ENCODE results near the gene FLNA. TPM values are rescaled to one million over a fixed set of nuclear protein-coding genes. Genes with fewer than 3 reads are reported as not detected.

The FLNA gene
- total and polyA plus RNA-seq, 10 donors = 259 to 1,447 (median 600) TPM

DNA sequence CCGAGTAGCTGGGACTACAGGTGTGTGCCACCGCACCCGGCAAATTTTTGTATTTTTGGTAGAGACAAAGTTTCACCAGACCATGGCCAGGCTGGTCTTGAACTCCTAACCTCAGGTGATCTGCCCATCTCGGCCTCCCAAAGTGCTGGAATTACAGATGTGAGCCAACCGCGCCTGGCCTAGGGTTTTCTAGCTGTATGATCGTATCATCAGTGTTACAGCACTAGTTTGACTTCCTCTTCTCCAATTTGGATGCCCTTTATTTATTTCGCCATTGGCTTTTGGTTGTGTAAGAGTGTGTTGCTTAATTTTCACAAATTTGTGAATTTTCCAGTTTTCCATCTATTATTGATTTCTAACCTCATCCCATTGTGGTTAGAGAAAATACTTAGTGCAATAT is 73.6 kb downstream of the FLNA start:
- intact Hi-C loops (cut with DNase I; ENCODE audit: low total_unique reads) = no loop called here

More for the DNA sequence above, 73.6 kb downstream of the FLNA start:
- WGBS, 5 donors = 64 to 86% (median 85%) methylated on average over 8 of the region's 8 CpGs
- no peaks in the 10 kb centered on the region for H3K27me3 ChIP-seq (replicated peaks in 1 of 7)
- peak; percentile 70 for DNase-seq
- no peaks in the 10 kb centered on the region for H3K9me3 ChIP-seq
- no peak for TF ChIP-seq POLR2AphosphoS5 (IDR thresholded peaks at IDR 0.05)
- TF ChIP-seq POLR2A (IDR thresholded peaks at IDR 0.05) = no peak
- TF ChIP-seq, protein P1, sequence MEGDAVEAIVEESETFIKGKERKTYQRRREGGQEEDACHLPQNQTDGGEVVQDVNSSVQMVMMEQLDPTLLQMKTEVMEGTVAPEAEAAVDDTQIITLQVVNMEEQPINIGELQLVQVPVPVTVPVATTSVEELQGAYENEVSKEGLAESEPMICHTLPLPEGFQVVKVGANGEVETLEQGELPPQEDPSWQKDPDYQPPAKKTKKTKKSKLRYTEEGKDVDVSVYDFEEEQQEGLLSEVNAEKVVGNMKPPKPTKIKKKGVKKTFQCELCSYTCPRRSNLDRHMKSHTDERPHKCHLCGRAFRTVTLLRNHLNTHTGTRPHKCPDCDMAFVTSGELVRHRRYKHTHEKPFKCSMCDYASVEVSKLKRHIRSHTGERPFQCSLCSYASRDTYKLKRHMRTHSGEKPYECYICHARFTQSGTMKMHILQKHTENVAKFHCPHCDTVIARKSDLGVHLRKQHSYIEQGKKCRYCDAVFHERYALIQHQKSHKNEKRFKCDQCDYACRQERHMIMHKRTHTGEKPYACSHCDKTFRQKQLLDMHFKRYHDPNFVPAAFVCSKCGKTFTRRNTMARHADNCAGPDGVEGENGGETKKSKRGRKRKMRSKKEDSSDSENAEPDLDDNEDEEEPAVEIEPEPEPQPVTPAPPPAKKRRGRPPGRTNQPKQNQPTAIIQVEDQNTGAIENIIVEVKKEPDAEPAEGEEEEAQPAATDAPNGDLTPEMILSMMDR (IDR thresholded peaks at IDR 0.05 in 8 of 11, conservative IDR thresholded peaks at IDR 0.05 in 3 of 11) = no peak
- peaks cover 0 to 28% (median 0%) of the 10 kb centered on the region in 6 donors for H3K4me1 ChIP-seq
- H3K4me3 ChIP-seq = peak overlapping the region in 1 of 8 donors; percentile 23
- H3K36me3 ChIP-seq = no peaks in the 10 kb centered on the region
- peak overlapping the region in 4 of 8 donors; percentile 8 to 80 (median 63) for H3K27ac ChIP-seq

Small RNA genes within 50 kb of the gene (small RNA-seq; reads per million reads assigned to genes)
- gene SNORA70 = 0 reads per million in 4 donors

Other genes starting within 250 kb of the FLNA start
- gene OPN1LW, start 230.4 kb downstream of the FLNA start, total RNA-seq = not detected
- gene OPN1LW, start 230.4 kb downstream of the FLNA start, polyA plus RNA-seq = not detected
- gene OPN1MW, start 192.0 kb downstream of the FLNA start, total RNA-seq = not detected
- gene OPN1MW, start 192.0 kb downstream of the FLNA start, polyA plus RNA-seq = not detected
- gene OPN1MW2, start 154.9 kb downstream of the FLNA start, total RNA-seq = not detected
- not detected for gene OPN1MW2, start 154.9 kb downstream of the FLNA start, polyA plus RNA-seq
- gene OPN1MW3, start 117.1 kb downstream of the FLNA start, total RNA-seq = not detected
- gene OPN1MW3, start 117.1 kb downstream of the FLNA start, polyA plus RNA-seq = not detected
- gene TEX28, start 79.5 kb downstream of the FLNA start, total RNA-seq = not detected
- not detected for gene TEX28, start 79.5 kb downstream of the FLNA start, polyA plus RNA-seq
- 1 to 10 TPM in 3 of 7 donors, under 1 TPM in 3, not detected in 1; 0.42 to 3.7 (median 1.2) TPM for gene TKTL1, start 78.8 kb downstream of the FLNA start, total RNA-seq
- gene TKTL1, start 78.8 kb downstream of the FLNA start, polyA plus RNA-seq = under 1 TPM; 0.13 to 0.57 (median 0.24) TPM
- gene EMD, start 4.7 kb upstream of the FLNA start, total RNA-seq = 10 to 100 TPM; 29.8 to 56.3 (median 49.9) TPM
- 10 to 100 TPM; 77.8 to 83.1 (median 78.9) TPM for gene EMD, start 4.7 kb upstream of the FLNA start, polyA plus RNA-seq
- gene RPL10, start 23.7 kb upstream of the FLNA start, total RNA-seq = 1,000 to 10,000 TPM; 2,711 to 4,089 (median 3,238) TPM
- gene RPL10, start 23.7 kb upstream of the FLNA start, polyA plus RNA-seq = 1,000 to 10,000 TPM; 6,919 to 9,324 (median 8,870) TPM
- 10 to 100 TPM; 25.9 to 54.5 (median 43.5) TPM for gene DNASE1L1, start 34.6 kb upstream of the FLNA start, total RNA-seq
- 10 to 100 TPM; 18.1 to 26.5 (median 22.5) TPM for gene DNASE1L1, start 34.6 kb upstream of the FLNA start, polyA plus RNA-seq
- 100 to 1,000 TPM in 1 of 7 donors, 10 to 100 TPM in 6; 70.1 to 107 (median 76.3) TPM for gene TAFAZZIN, start 36.9 kb upstream of the FLNA start, total RNA-seq
- 100 to 1,000 TPM in 2 of 3 donors, 10 to 100 TPM in 1; 65.7 to 135 (median 115) TPM for gene TAFAZZIN, start 36.9 kb upstream of the FLNA start, polyA plus RNA-seq
- gene ATP6AP1, start 54.0 kb upstream of the FLNA start, total RNA-seq = 100 to 1,000 TPM in 3 of 7 donors, 10 to 100 TPM in 4; 80.3 to 127 (median 99.9) TPM
- gene ATP6AP1, start 54.0 kb upstream of the FLNA start, polyA plus RNA-seq = 10 to 100 TPM; 34.2 to 62.3 (median 44.1) TPM
- 100 to 1,000 TPM in 6 of 7 donors, 10 to 100 TPM in 1; 88.7 to 137 (median 111) TPM for gene GDI1, start 62.5 kb upstream of the FLNA start, total RNA-seq
- 100 to 1,000 TPM in 2 of 3 donors, 10 to 100 TPM in 1; 56.2 to 125 (median 107) TPM for gene GDI1, start 62.5 kb upstream of the FLNA start, polyA plus RNA-seq
- 10 to 100 TPM; 30.3 to 53.9 (median 45.5) TPM for gene FAM50A, start 69.5 kb upstream of the FLNA start, total RNA-seq
- 100 to 1,000 TPM in 1 of 3 donors, 10 to 100 TPM in 2; 65.7 to 123 (median 99.4) TPM for gene FAM50A, start 69.5 kb upstream of the FLNA start, polyA plus RNA-seq
- gene PLXNA3, start 83.6 kb upstream of the FLNA start, total RNA-seq = 10 to 100 TPM in 6 of 7 donors, 1 to 10 TPM in 1; 9.1 to 46.8 (median 27.2) TPM
- gene PLXNA3, start 83.6 kb upstream of the FLNA start, polyA plus RNA-seq = 10 to 100 TPM in 1 of 3 donors, 1 to 10 TPM in 2; 2.5 to 11.6 (median 4.1) TPM
- 10 to 100 TPM; 11.8 to 25.2 (median 16.7) TPM for gene LAGE3, start 104.6 kb upstream of the FLNA start, total RNA-seq
- 10 to 100 TPM; 15.0 to 27.7 (median 27.3) TPM for gene LAGE3, start 104.6 kb upstream of the FLNA start, polyA plus RNA-seq
- 10 to 100 TPM; 18.6 to 36.3 (median 23.1) TPM for gene UBL4A, start 112.0 kb upstream of the FLNA start, total RNA-seq
- gene UBL4A, start 112.0 kb upstream of the FLNA start, polyA plus RNA-seq = 10 to 100 TPM; 13.4 to 27.1 (median 20.6) TPM
- gene SLC10A3, start 116.0 kb upstream of the FLNA start, total RNA-seq = 10 to 100 TPM; 15.9 to 21.8 (median 17.4) TPM
- gene SLC10A3, start 116.0 kb upstream of the FLNA start, polyA plus RNA-seq = 10 to 100 TPM; 11.0 to 17.0 (median 14.1) TPM
- 10 to 100 TPM; 29.1 to 38.1 (median 34.7) TPM for gene FAM3A, start 141.6 kb upstream of the FLNA start, total RNA-seq
- gene FAM3A, start 141.6 kb upstream of the FLNA start, polyA plus RNA-seq = 10 to 100 TPM; 35.2 to 54.5 (median 52.3) TPM
- 10 to 100 TPM; 57.0 to 93.1 (median 70.3) TPM for gene G6PD, start 172.2 kb upstream of the FLNA start, total RNA-seq
- 10 to 100 TPM; 15.5 to 34.2 (median 15.7) TPM for gene G6PD, start 172.2 kb upstream of the FLNA start, polyA plus RNA-seq
- gene IKBKG, start 173.0 kb upstream of the FLNA start, total RNA-seq = 10 to 100 TPM; 18.9 to 66.6 (median 39.1) TPM
- gene IKBKG, start 173.0 kb upstream of the FLNA start, polyA plus RNA-seq = 10 to 100 TPM; 21.5 to 52.8 (median 49.9) TPM
- not detected for gene CTAG1A, start 210.5 kb upstream of the FLNA start, total RNA-seq
- not detected for gene CTAG1A, start 210.5 kb upstream of the FLNA start, polyA plus RNA-seq
- not detected for gene CTAG1B, start 244.6 kb upstream of the FLNA start, total RNA-seq
- not detected for gene CTAG1B, start 244.6 kb upstream of the FLNA start, polyA plus RNA-seq